SK-N-MC (cell line): Measurements from ENCODE around the gene KRT17.

Experiments
- DNase-seq: peaks from one replicate; pipeline ENCODE4 v3.0.0-alpha.2; 2011; ENCODE audit warnings: low read depth, low spot score
- H3K27ac ChIP-seq: fragments of 200-600 bp; sonication (generic); 2 replicates; pipeline ENCODE4 v1.5.1; 2016; ENCODE audit warnings: mixed run types
- H3K36me3 ChIP-seq: fragments of 200-600 bp; sonication (generic); 2 replicates; pipeline ENCODE4 v1.6.1; 2017; ENCODE audit warnings: antibody characterized with exemption, low read length, mixed read lengths; ENCODE audit not compliant: insufficient read depth
- H3K4me3 ChIP-seq: fragments of 200-600 bp; sonication (generic); 2 replicates; pipeline ENCODE4 v1.5.1; 2016
- H3K9ac ChIP-seq: fragments of 200-600 bp; sonication (generic); 2 replicates; pipeline ENCODE4 v1.8.0; 2017; ENCODE audit warnings: mixed run types, mixed read lengths; ENCODE audit not compliant: insufficient read length
- H3K9me3 ChIP-seq: fragments of 200-600 bp; sonication (generic); 2 replicates; pipeline ENCODE4 v1.6.1; 2017; ENCODE audit warnings: low read depth, mild to moderate bottlenecking, antibody characterized with exemption, low read length, moderate library complexity, mixed read lengths
- EZH2 ChIP-seq: fragments of 200-600 bp; sonication (generic); IDR thresholded peaks from one replicate; pipeline ENCODE4 v1.6.1; 2017; ENCODE audit warnings: antibody characterized with exemption
- FOXP2 ChIP-seq: optimal IDR thresholded peaks from 2 replicates; pipeline ENCODE3; 2011; ENCODE audit warnings: mild to moderate bottlenecking, moderate library complexity; ENCODE audit not compliant: insufficient read depth; ENCODE audit errors: extremely low read length, control extremely low read depth
- POLR2AphosphoS5 ChIP-seq: IDR thresholded peaks from 2 replicates; pipeline ENCODE4 v1.6.1; 2012; ENCODE audit warnings: mild to moderate bottlenecking, low read depth, low read length, borderline replicate concordance

The KRT17 gene

GRCh38 chr17:41656249-41657023, 32.1 kb upstream of the KRT17 start:
- Histone ChIP-seq H3K4me3 (no peak overlapping the region), H3K9ac (peak overlapping the region; percentile 16), H3K9me3 (no peaks in the 10 kb centered on the region), H3K36me3 (no peaks in the 10 kb centered on the region), H3K27ac (peak overlapping the region; percentile 60; the same call in 1 of the 2 replicates)
- no peak for DNase-seq
- TF ChIP-seq EZH2 (no peak), POLR2AphosphoS5 (no peak), FOXP2 (no peak)

GRCh38 chr17:41655611-41656111, 31.3 kb upstream of the KRT17 start:
- DNase-seq, result no peak
- no peak overlapping the region for H3K4me3 ChIP-seq
- peak overlapping the region; percentile 16 for H3K9ac ChIP-seq
- no peaks in the 10 kb centered on the region for H3K36me3 ChIP-seq
- H3K9me3 ChIP-seq, result no peaks in the 10 kb centered on the region
- peak overlapping the region; percentile 60; the same call in 1 of the 2 replicates for H3K27ac ChIP-seq
- peak; percentile 30 for TF ChIP-seq FOXP2
- no peak for TF ChIP-seq EZH2
- TF ChIP-seq POLR2AphosphoS5, result no peak

- H3K9ac ChIP-seq, result peak overlapping the region; percentile 34
- H3K4me3 ChIP-seq, result no peak overlapping the region
- no peaks in the 10 kb centered on the region for H3K36me3 ChIP-seq
- H3K9me3 ChIP-seq, result no peaks in the 10 kb centered on the region
- H3K27ac ChIP-seq, result peak overlapping the region; percentile 60
- no peak for DNase-seq
- TF ChIP-seq FOXP2 (no peak), EZH2 (no peak), POLR2AphosphoS5 (no peak)
These were observed 30.6 kb upstream of the KRT17 start for GRCh38 chr17:41654678-41655607.

- H3K9ac ChIP-seq, result no peak overlapping the region
- H3K36me3 ChIP-seq, result no peaks in the 10 kb centered on the region
- TF ChIP-seq POLR2AphosphoS5, result no peak
- no peak for TF ChIP-seq FOXP2
- TF ChIP-seq EZH2, result no peak
- no peaks in the 10 kb centered on the region for H3K9me3 ChIP-seq
- no peak overlapping the region for H3K4me3 ChIP-seq
- DNase-seq, result no peak
- H3K27ac ChIP-seq, result peak overlapping the region; percentile 10; the same call in 1 of the 2 replicates
These were observed 29.7 kb upstream of the KRT17 start for GRCh38 chr17:41653892-41654677.

- Histone ChIP-seq H3K4me3 (no peak overlapping the region), H3K27ac (no peak overlapping the region), H3K9ac (no peak overlapping the region), H3K9me3 (no peaks in the 10 kb centered on the region), H3K36me3 (no peaks in the 10 kb centered on the region)
- DNase-seq, result no peak
- TF ChIP-seq POLR2AphosphoS5 (no peak), EZH2 (no peak), FOXP2 (no peak)
These were observed 29.0 kb upstream of the KRT17 start for GRCh38 chr17:41653421-41653820.

GRCh38 chr17:41652461-41652970, 28.1 kb upstream of the KRT17 start:
- H3K27ac ChIP-seq, result 0 out of 2 replicates have a peak overlapping the region, but pooled peaks have one; percentile 14
- no peak overlapping the region for H3K4me3 ChIP-seq
- H3K9me3 ChIP-seq, result no peaks in the 10 kb centered on the region
- no peaks in the 10 kb centered on the region for H3K36me3 ChIP-seq
- TF ChIP-seq FOXP2, result no peak
- no peak for TF ChIP-seq POLR2AphosphoS5
- no peak for TF ChIP-seq EZH2
- H3K9ac ChIP-seq, result no peak overlapping the region
- no peak for DNase-seq

- Histone ChIP-seq H3K9ac (no peak overlapping the region), H3K27ac (0 out of 2 replicates have a peak overlapping the region, but pooled peaks have one; percentile 31), H3K36me3 (no peaks in the 10 kb centered on the region), H3K9me3 (no peaks in the 10 kb centered on the region), H3K4me3 (no peak overlapping the region)
- DNase-seq, result no peak
- TF ChIP-seq EZH2, result no peak
- TF ChIP-seq POLR2AphosphoS5, result no peak
- no peak for TF ChIP-seq FOXP2
These were observed 27.5 kb upstream of the KRT17 start for GRCh38 chr17:41651625-41652460.
